ENCODE results near the gene LCN15.

Gene LCN15

GRCh38 chr9:136740971-136741882 is 23.1 kb downstream of the LCN15 start:
- no peak for DNase-seq (ENCODE audit: low read depth)

- no peak for DNase-seq (ENCODE audit: low read depth)
Observed at GRCh38 chr9:136740491-136740890, 23.8 kb downstream of the LCN15 start.

DNA sequence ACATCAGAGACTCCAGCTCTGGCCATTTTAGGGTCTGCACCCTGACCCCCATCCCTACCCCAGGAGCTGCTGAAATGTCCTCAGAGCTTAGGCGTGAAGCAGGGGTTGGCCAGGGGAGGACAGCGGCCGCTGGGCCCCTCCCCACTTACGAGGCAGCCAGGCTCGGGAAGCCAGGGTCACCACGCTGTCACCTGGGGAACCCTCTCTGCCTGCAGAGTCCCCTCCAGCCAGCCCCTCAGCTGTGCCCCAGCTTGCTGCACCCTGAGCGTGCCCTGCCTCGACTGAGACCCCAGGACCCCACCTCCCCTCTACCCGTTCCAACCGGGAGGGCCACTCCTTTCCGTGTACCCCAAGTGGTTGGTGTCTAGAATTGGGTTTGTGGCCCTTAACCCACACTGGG is 24.2 kb downstream of the LCN15 start:
- no peak for DNase-seq (ENCODE audit: low read depth)

- DNase-seq (ENCODE audit: low read depth) = no peak
Observed at GRCh38 chr9:136739509-136739908, 24.8 kb downstream of the LCN15 start.

- no peak for DNase-seq (ENCODE audit: low read depth)
Observed at GRCh38 chr9:136738960-136739359, 25.4 kb downstream of the LCN15 start.

DNA sequence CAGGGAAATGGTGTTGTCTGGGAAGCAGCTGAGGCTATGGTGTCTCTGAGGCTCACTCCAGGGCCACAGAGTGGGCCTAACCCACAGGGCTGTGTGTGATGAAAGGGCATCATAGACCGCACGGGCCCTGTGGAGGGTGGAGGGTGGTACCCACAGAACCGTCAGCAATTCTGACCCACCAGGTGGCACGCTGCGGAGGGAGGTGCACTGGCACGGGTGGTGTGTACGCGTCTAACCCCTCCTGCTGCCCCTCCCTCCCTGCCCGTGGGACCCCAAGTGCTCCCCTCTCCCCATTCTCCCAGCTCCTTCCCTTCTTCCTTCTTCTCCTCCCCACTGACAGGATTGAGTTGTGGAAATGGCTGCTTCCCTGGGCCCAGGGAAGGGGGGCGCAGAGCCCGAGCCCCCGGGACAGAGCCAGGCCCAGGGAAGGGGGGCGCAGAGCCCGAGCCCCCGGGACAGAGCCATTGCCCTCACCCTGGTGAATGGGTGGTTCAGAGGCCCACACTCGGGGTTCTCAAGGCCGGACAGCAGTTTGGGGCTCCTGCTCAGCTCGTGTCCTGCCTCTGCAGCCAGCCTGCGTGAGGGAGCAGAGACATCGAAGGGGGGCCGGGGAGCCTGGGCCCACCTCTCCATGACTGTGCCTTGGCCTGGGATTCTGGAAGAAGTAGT is 28.4 kb downstream of the LCN15 start:
- no peak for DNase-seq (ENCODE audit: low read depth)

GRCh38 chr9:136734837-136735496 is 29.4 kb downstream of the LCN15 start:
- no peak for DNase-seq (ENCODE audit: low read depth)

DNA sequence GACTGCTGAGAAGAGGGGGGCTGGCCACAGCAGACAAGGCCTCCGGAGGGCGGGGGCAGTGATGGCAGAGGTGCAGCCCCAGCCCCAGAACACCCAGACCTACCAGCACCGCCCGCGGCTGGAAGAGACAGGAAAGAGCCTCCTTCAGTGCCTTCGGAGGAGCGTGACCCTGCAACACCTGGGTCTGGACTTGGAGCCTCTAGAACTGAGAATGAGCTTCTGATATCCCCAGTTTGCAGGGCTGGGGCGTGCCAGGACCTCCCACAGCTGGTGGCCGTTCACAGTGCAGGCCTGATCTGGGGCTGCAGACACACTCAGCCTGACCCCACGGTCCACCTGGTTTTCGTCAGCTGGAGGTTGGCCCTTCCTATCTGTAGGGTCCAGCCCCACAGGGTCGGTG is 30.7 kb downstream of the LCN15 start:
- no peak for DNase-seq (ENCODE audit: low read depth)

- DNase-seq (ENCODE audit: low read depth) = no peak
Observed at GRCh38 chr9:136732444-136733178, 31.7 kb downstream of the LCN15 start.

GRCh38 chr9:136729926-136730325 is 34.4 kb downstream of the LCN15 start:
- no peak for DNase-seq (ENCODE audit: low read depth)

DNA sequence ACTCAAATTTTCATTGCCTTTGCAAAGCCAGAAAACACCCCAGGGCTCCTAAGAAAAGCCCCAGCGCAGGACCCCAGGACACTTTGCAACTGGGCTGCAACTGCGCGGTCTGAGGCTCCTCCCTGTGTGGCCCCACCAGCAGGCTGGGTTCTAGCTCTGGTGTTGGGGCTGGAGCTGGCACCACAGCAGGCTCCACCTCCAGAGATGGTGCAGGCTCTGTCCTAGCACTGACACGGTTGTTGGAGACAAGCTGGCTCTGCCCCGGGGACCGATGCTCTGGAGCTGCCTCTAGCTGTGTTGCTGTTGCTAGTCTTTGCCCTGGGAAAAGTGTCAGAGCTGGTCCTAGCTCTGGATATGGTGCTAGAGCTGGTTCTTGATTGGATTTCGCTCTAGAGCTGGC is 35.2 kb downstream of the LCN15 start:
- no peak for DNase-seq (ENCODE audit: low read depth)

- peak; percentile 19 for DNase-seq (ENCODE audit: low read depth)
Observed at GRCh38 chr9:136728548-136729123, 35.7 kb downstream of the LCN15 start.

DNA sequence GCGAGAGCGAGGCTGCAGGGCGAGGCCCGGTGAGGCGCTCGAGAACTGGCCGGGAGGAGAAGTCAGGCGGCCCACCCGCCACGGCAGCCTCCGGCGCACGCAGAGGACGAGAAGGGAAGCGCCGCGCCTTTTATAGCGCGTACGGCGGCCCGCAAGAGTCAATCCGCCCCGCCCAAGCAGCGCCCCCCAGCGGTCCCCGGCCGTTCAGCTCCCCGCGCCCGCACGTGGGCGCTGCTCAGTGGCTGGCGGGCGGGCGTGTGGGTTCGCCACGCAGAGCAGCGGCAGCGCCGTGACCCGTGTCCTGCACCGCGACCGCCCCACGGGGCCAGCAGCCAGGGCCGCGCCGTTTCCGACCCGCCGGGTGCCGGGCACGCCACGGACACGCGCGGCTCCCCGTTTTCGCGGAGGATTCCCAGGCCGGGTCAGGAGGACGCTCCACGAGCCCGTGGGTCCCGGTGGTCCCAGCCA is 36.2 kb downstream of the LCN15 start:
- DNase-seq (ENCODE audit: low read depth) = peak; percentile 79

DNA sequence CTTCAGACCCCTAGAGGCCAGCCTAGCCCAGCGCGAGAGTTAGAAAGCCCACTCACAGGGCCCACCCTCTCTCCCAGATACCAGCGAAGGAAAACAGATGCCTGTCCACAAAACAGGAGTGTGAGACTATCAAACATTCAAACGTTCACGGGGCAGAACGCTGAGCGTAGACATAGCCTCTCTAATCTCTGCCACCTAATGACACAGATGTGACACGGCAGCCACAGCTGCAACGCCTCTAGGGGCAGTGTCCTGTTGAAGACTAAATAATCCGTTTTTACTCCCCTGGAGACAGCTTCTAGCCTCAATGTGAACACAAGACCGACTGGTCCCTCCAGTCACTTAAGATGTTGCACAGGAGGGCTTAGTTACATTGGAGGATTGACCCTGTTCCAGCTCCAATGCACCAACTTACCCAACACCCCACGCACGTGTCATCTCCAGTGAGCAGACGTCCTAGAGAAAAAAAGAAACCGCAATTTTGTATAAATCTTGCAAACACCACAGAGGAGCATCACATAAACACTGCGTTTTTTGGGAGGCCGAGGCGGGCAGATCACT is 37.6 kb downstream of the LCN15 start:
- DNase-seq (ENCODE audit: low read depth) = peak; percentile 44

DNA sequence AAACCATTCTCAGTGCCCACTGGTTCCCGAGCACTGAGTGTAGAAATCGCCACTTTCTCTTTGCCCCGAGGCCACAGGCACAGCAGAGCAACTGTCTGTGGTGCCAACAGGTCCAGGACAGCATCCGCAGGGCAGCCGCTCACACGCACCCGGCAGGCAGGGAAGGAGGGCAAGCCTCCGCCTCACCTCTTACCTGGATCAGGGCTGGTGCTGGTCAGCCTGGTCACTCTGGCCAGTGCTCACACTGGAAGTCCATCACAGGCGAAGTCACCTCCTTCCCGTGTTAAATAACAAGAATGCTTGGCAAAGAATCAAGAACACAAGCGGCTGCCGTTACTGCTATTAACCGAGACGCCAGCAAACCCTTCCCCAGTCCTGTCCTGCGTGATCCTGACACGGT is 38.2 kb downstream of the LCN15 start:
- no peak for DNase-seq (ENCODE audit: low read depth)

DNA sequence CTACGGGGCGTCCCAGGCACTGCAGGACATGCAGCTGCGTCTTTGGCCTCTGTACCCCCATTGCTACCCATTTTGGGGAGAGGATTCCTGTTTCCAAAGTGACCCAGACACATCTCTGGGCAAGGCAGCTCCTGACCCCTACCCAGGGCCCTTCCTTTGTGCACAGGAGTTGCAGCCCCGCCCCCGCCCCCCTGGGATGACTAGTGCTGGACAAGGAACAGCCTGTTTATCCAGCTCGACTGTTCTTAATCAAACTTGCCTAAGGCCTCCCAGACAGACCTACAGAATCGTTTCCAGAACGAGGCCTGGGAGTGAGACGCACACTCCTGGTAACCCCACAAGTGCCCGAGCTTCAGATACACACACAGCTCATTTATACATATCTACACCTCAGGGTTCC is 38.7 kb downstream of the LCN15 start:
- peak; percentile 51 for DNase-seq (ENCODE audit: low read depth)

- DNase-seq (ENCODE audit: low read depth) = no peak
Observed at GRCh38 chr9:136724772-136725171, 39.5 kb downstream of the LCN15 start.

GRCh38 chr9:136723989-136724388 is 40.3 kb downstream of the LCN15 start:
- DNase-seq (ENCODE audit: low read depth) = no peak

DNA sequence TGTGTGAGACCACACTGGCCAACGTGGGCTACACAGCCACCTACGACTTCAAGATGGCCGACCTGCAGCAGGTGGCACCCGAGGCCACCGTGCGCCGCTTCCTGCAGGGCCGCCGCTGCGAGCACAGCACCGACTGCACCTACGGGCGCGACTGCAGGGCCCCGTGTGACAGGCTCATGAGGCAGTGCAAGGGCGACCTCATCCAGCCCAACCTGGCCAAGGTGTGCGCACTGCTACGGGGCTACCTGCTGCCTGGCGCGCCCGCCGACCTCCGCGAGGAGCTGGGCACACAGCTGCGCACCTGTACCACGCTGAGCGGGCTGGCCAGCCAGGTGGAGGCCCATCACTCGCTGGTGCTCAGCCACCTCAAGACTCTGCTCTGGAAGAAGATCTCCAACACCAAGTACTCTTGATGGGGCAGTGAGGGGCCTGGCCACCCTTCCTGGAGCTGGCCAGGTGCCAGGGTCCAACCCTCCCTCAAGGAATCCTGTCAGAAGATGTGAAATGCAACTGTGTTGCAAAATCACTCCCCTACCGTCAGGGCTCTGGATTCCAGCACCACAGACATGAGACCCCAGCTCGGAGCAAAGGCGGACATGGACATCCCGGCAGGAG is 40.8 kb downstream of the LCN15 start:
- DNase-seq (ENCODE audit: low read depth) = no peak

DNA sequence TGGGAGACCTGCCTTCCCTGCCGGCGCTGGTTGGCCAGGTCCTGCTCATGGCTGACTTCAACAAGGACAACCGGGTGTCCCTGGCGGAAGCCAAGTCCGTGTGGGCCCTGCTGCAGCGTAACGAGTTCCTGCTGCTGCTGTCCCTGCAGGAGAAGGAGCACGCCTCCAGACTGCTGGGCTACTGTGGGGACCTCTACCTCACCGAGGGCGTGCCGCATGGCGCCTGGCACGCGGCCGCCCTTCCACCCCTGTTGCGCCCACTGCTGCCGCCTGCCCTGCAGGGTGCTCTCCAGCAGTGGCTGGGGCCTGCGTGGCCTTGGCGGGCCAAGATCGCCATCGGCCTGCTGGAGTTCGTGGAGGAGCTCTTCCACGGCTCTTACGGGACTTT is 41.4 kb downstream of the LCN15 start:
- no peak for DNase-seq (ENCODE audit: low read depth)
